ENCODE data around the gene MYL10.

The MYL10 gene

GRCh38 chr7:101596898-101597297 lies 32.2 kb downstream of the MYL10 start:
- DNase-seq (ENCODE audit: low read depth in 2 of 2) = no peak

- DNase-seq (ENCODE audit: low read depth in 2 of 2) = no peak
Measured at GRCh38 chr7:101595766-101596537, 33.1 kb downstream of the MYL10 start.

- DNase-seq (ENCODE audit: low read depth in 2 of 2) = no peak
Measured at GRCh38 chr7:101595246-101595645, 33.9 kb downstream of the MYL10 start.

GRCh38 chr7:101594790-101595189 lies 34.3 kb downstream of the MYL10 start:
- no peak for DNase-seq (ENCODE audit: low read depth in 2 of 2)

- DNase-seq (ENCODE audit: low read depth in 2 of 2) = no peak
Measured at GRCh38 chr7:101593556-101593955, 35.5 kb downstream of the MYL10 start.

GRCh38 chr7:101591504-101591903 lies 37.6 kb downstream of the MYL10 start:
- no peak for DNase-seq (ENCODE audit: low read depth in 2 of 2)

GRCh38 chr7:101590663-101591435 lies 38.2 kb downstream of the MYL10 start:
- DNase-seq (ENCODE audit: low read depth in 2 of 2) = no peak

GRCh38 chr7:101589976-101590662 lies 39.0 kb downstream of the MYL10 start:
- no peak for DNase-seq (ENCODE audit: low read depth in 2 of 2)

- DNase-seq (ENCODE audit: low read depth in 2 of 2) = no peak
Measured at GRCh38 chr7:101589052-101589451, 40.0 kb downstream of the MYL10 start.

GRCh38 chr7:101588131-101588935 lies 40.8 kb downstream of the MYL10 start:
- DNase-seq (ENCODE audit: low read depth in 2 of 2) = no peak

GRCh38 chr7:101586906-101587677 lies 42.0 kb downstream of the MYL10 start:
- no peak for DNase-seq (ENCODE audit: low read depth in 2 of 2)

GRCh38 chr7:101586078-101586905 lies 42.8 kb downstream of the MYL10 start:
- no peak for DNase-seq (ENCODE audit: low read depth in 2 of 2)

- DNase-seq (ENCODE audit: low read depth in 2 of 2) = no peak
Measured at GRCh38 chr7:101582971-101583370, 46.1 kb downstream of the MYL10 start.

- no peak for DNase-seq (ENCODE audit: low read depth in 2 of 2)
Measured at GRCh38 chr7:101581891-101582290, 47.2 kb downstream of the MYL10 start.

- DNase-seq (ENCODE audit: low read depth in 2 of 2) = no peak
Measured at GRCh38 chr7:101580596-101580995, 48.5 kb downstream of the MYL10 start.

- DNase-seq (ENCODE audit: low read depth in 2 of 2) = no peak
Measured at GRCh38 chr7:101578552-101578951, 50.5 kb downstream of the MYL10 start.

GRCh38 chr7:101576998-101577397 lies 52.1 kb downstream of the MYL10 start:
- no peak for DNase-seq (ENCODE audit: low read depth in 2 of 2)

- no peak for DNase-seq (ENCODE audit: low read depth in 2 of 2)
Measured at GRCh38 chr7:101575721-101576120, 53.4 kb downstream of the MYL10 start.

GRCh38 chr7:101575168-101575567 lies 53.9 kb downstream of the MYL10 start:
- DNase-seq (ENCODE audit: low read depth in 2 of 2) = no peak

GRCh38 chr7:101572156-101572555 lies 56.9 kb downstream of the MYL10 start:
- DNase-seq (ENCODE audit: low read depth in 2 of 2) = no peak

Measured in activated CD4-positive, alpha-beta T cell treated with anti-CD3 and anti-CD28 coated beads for 24 hours (primary cell).